NCI-H82 treated with DMSO at 0.1 percent for 48 hours (cell line): Measurements from ENCODE around the gene ZBTB4.
A peak's percentile ranks its signal among the peaks of the same experiment; 100 is the strongest.
"Not testable (repeated sequence)": the region's sequence is repeated elsewhere in the genome, so short reads cannot be mapped to it uniquely, and the experiment has no call there.

Experiments used
- DNase-seq: peaks from one replicate; lab custom pipeline; 2025; ENCODE audit not compliant: unreplicated experiment; lab: John Stamatoyannopoulos, UW

ZBTB4 gene

DNA sequence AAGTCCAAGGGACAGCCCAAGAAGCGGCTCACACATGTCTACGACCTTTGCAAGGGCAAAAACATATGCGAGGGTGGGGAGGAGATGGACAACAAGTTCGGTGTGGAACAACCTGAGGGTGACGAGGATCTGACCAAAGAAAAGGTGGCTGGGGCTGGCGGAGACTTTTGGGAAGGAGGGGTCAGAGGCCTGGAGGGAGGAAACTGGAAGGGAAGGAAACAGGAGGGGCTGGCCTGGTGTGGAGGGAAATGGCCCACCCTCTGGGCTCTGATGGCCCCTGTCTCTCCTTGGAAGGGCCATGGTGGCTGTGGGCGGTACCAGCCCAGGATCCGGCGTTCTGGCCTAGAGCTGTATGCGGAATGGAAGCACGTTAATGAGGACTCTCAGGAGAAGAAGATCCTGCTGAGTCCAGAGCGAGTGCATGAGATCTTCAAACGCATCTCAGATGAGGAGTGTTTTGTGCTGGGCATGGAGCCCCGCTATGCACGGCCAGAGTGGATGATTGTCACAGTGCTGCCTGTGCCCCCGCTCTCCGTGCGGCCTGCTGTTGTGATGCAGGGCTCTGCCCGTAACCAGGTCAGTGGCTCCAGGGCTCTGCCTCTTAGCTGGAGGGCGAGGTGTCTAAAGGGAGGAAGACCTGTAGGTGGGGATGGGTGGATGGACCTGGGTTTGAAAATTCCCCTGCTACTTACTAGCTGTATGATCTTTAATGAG lies 17.2 kb upstream of the ZBTB4 start:
- DNase-seq, result no peak

- DNase-seq, result no peak
These were observed 16.5 kb upstream of the ZBTB4 start for GRCh38 chr17:7495906-7496434.

- no peak for DNase-seq
These were observed 14.5 kb upstream of the ZBTB4 start for GRCh38 chr17:7493941-7494340.

DNA sequence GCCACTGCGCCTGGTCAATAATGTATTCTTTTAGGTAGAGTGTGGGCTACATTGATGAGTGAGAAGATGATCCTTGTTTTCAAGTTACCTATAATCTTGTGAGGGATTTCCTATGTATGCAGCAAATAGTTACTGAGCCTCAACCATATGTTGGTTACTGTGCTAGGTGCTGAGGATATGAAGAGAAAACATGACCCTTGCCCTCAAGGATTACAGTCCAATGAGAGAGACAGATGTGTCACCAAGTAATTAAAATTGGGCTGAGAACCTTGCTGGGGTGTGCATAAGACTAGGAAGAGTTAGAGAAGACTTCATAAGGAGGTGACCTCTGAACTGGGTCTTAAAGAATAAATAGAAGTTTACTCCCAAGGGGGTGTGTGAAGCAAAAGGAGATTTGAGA lies 12.2 kb upstream of the ZBTB4 start:
- DNase-seq, result peak; percentile 92

- no peak for DNase-seq
These were observed 10.7 kb upstream of the ZBTB4 start for GRCh38 chr17:7490144-7490543.

DNA sequence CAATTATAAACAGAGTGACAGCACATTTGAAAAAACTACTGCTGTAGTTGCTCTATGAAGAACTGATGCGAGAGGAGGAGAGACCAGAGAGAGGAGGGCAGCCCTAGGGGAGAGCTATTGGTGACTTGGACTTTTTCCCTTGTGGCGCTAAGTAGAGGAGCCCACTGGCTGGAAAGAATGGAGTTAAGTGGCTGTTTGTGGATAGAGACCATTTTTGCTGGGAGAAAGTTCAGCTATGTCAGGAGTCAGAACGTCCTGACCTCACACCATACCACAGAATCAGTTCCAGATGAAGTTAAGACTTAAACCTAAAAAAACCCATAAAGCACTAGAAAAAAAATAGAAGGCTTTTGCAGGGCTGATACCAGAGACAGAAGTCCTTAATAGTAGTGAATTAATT lies 6.8 kb upstream of the ZBTB4 start:
- DNase-seq, result no peak

GRCh38 chr17:7484919-7485377 lies 5.5 kb upstream of the ZBTB4 start:
- no peak for DNase-seq

DNA sequence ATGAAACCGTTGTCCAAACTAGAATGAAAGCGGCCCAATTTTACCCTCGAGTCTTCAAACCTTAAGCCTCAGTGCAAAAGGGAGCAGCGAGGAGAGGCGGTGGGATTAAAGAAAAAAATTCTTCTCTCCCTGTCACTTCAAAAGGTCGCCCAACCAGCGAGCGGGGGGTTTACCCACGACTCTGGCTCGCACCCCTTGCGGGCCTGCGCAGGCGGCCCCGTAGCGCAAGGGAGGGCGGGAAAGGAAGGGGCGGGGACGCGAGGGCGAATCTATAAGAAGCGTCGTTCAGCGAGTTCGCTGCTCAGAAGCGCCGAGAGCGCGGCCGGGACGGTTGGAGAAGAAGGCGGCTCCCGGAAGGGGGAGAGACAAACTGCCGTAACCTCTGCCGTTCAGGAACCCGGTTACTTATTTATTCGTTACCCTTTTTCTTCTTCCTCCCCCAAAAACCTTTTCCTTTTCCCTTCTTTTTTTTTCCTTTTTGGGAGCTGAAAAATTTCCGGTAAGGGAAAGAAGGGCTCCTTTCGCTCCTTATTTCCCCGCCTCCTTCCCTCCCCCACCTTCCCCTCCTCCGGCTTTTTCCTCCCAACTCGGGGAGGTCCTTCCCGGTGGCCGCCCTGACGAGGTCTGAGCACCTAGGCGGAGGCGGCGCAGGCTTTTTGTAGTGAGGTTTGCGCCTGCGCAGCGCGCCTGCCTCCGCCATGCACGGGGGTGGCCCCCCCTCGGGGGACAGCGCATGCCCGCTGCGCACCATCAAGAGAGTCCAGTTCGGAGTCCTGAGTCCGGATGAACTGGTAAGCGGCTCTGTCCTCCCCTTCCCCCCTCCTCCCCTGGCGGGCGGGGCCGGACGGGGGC lies 4.9 kb upstream of the ZBTB4 start, which contains the start of gene POLR2A:
POLR2A (plus strand) TSS at position 300 of the 852 bp plus-strand sequence.
- peak; percentile 98 for DNase-seq

DNA sequence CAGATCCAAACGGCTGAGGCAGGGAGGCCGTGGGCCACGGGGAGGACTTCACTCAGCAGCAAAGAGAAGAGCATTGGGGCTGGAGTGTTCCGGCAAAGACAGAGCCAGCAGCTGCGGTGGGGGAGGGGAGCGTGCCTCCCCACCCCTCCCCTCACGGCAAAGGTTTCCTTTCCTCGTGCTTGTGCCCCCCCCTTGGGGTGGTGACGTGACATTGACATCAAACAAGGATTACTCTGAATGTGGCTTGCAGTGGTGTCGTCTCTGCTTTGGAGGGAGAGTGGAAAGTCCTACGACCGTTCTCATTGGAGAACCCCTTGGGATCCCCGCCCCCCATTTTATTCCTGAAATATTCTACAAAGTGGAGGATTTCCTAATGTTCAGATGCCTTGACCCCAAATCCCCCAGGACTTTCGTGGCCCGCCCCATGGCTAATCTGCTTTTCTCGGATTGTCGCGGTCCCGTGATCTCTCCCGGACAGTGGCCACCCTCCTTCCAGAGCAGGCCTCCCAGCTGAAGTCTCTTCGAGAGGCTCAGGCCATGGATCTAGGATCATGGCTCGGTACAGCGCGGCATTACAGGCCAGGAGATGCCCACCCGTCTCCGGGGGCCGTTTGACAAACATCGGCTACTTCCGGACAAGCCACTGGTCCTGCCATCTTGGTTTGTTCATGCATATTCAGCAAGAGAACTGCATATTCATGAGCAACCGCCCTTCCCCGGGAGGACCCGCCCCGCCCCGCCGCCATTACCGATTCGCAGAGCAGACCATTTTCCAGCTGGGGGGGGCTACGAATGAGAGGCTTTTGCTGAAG lies 4.0 kb upstream of the ZBTB4 start:
- peak; percentile 98 for DNase-seq

DNA sequence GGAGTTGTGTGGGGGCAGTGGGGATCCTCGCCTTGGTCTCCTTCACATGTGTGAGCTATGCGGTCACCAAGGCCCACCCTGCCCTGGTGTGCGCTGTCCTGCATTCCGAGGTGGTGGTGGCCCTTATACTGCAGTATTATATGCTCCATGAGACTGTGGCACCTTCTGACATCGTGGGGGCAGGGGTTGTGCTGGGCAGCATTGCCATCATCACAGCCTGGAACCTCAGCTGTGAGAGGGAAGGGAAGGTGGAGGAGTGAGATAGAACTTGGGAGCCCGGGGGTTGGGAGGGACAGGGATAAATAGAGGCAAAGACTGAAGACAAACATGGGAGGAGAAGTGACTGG lies 3.3 kb upstream of the ZBTB4 start:
- DNase-seq, result not testable (repeated sequence)

GRCh38 chr17:7481842-7482741 lies 2.7 kb upstream of the ZBTB4 start:
- DNase-seq, result not testable (repeated sequence)

DNA sequence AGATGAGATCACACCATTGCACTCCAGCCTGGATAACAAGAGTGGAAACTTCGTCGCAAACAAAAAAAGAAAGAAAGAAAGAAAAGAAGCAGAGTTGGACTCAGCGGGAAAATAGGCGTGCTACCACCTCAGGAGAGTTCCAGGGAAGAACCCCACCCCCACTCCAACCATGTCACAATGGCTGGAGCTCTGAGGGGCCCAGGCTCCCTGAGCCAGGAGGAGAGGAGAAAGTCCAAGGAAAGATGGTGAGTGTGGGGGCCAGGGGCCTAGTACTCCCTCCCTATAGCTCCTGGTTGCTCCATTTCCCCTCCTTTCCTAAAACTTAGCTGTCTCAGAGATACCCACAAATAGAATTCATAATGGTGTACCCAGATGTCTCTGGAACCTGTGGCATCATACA lies 1.8 kb upstream of the ZBTB4 start, which contains the start of gene SLC35G6:
SLC35G6 (plus strand) TSS at position 172 of the 400 bp plus-strand sequence; CDS start at position 243, 71 bp downstream.
- DNase-seq, result not testable (repeated sequence)

DNA sequence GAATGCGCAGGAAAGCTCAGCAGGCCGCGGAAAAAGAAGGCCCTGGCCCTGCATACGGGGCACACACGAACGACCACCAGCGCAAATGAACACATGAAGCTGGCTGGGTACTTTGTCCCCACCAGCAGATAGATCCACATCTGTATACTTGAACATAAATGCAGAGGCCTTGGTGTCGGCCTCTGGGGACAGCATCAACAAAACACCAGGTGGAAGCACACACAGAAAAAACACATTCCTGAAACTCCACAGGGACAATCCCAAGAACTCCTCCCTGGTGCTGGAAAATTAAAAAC lies 606 bp upstream of the ZBTB4 start:
- DNase-seq, result no peak

DNA sequence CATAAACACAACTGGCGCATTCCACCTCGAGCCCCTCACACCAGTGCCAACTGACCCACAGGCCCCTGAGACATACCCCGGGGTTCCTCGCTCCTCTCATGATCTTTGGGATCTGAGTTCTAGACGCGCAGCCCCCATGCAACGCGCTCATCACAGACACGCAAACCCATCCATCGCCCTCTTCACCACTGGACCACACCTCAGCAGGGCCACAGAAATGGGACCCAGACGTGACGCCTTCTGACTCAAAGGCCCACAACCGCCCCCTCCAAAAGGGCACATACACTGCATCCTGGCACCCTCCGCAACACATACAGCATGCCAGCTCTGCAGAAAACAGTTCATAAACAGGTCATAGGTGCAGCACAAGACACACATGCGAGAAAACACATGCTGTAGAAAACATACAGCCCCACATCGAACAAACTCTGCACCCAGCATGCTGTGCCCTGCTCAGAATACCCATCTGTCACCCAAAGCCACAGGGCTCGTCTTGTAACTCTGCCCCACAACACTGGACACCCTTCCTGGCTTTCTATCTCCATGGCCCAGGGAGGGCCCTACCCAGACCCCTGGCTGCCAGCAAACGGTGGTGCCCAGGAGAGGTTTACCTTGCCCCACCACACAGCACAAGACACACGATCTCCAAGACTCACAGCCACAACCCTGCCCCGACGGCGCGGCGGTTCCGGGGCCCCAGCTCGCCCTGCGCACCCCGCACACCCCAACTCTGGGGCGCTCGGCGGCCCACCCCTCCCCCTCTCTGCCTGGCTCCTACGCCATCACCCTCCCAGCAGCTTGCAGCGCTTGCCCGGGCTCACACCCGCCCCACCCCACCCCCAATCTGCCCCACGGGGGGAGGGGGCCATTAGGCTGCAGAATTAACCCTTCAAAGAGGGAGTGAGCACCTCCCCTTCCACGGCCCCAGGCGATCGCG lies 887 bp downstream of the ZBTB4 start:
- no peak for DNase-seq

DNA sequence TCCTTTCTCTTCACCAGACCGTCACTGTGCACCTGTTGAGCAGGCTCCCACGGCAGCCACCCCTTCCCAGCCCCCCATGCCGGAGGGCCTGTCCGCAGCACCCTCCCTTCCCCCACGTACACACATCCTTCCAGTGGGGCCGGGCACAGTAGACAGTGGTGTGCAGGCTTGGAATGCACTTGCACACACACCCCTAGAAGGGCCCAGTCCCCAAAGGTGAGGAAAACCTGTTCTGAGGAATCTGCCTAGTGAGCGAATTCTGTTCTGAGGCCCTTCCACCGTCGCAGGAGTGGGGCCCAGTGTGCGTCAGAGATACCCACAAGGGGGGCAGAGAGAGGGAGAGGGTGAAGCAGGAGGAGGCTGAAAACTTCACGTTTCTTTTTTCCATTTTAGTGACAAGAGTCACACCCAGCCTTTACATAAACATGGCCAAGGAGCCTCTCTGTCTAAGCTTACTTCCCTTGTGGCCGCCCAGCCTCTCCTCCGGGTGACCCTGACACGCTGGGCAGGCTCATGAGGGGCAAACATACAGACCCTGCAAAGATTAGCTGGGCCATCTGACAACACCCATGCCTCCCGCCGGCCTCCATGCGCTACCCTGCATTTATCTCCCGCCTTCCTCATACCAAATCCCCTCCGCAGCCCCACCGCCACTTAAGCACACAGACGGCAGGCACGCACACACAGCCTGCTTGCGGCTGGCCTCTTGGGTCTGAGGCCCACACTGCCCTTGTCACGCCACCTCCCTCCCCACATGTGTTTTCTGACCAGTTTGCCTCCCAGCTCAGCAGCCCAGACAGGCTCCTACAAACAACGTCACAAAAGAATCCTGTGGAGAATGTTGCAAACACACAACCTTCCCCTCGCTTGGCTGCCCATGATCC lies 1.8 kb downstream of the ZBTB4 start:
- DNase-seq, result peak; percentile 79

DNA sequence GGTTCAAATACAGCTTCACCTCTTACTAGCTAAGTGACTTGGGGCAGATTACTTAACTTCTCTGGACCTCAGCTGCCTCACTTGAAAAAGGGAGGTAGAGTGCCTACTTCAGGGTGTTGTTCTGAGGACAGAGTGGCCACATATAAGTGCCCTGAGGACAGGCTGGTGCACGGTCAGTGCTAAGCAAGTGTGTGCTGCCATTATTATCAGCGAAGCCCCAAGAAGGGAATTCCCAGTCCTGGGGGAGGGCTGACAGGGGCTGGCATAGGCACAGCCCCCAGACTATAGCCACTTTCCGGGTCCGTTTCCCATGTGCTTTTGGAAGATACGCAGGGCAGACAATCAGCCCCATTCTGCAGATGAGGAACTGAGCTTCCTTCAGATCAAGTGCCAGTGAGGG lies 2.5 kb downstream of the ZBTB4 start:
- DNase-seq, result no peak

DNA sequence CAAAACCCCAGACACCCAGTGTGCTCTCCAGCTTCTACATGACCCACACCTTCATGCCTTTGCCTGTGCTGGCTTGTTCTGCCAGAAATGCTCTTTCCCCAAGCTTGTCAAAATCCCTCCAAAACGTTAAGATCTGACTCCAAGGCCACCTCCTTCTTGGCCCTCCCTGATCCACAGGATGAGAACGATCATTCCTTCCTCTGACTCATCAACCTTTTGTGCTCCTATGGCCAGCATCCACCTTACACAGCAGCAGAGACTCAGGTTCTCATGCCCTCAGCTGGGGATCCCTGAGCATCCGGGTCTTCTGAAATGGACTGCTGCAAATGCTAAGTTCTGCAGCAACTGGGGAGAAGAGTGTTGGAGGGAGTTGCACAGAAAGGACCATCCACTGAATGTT lies 2.9 kb downstream of the ZBTB4 start:
- DNase-seq, result no peak

GRCh38 chr17:7475764-7476422 lies 3.5 kb downstream of the ZBTB4 start:
- no peak for DNase-seq
